ENCODE results near the gene OR1I1.

The OR1I1 gene

GRCh38 chr19:15109768-15110417 lies 27.9 kb downstream of the OR1I1 start:
- Histone ChIP-seq H3K9me3 (ENCODE audit: control insufficient read depth, insufficient read depth, low read length) (no peaks in the 10 kb centered on the region), H3K36me3 (ENCODE audit: control insufficient read depth, insufficient read depth, low read length) (peaks cover 50% of the 10 kb centered on the region), H3K27ac (ENCODE audit: low read depth, low read length) (no peak overlapping the region), H3K4me1 (ENCODE audit: control insufficient read depth, insufficient read depth, low read length) (peaks cover 13% of the 10 kb centered on the region; the same call in 1 of the 2 replicates), H3K4me3 (ENCODE audit: low read depth, low read length) (no peak overlapping the region), H3K9ac (ENCODE audit: low read depth, low read length) (no peak overlapping the region), H3K27me3 (ENCODE audit: control insufficient read depth, insufficient read depth, low read length) (no peaks in the 10 kb centered on the region)

- H3K36me3 ChIP-seq (ENCODE audit: control insufficient read depth, insufficient read depth, low read length) = peaks cover 55% of the 10 kb centered on the region
- no peak overlapping the region for H3K4me3 ChIP-seq (ENCODE audit: low read depth, low read length)
- H3K27ac ChIP-seq (ENCODE audit: low read depth, low read length) = no peak overlapping the region
- no peaks in the 10 kb centered on the region for H3K27me3 ChIP-seq (ENCODE audit: control insufficient read depth, insufficient read depth, low read length)
- peaks cover 13% of the 10 kb centered on the region; the same call in 1 of the 2 replicates for H3K4me1 ChIP-seq (ENCODE audit: control insufficient read depth, insufficient read depth, low read length)
- H3K9me3 ChIP-seq (ENCODE audit: control insufficient read depth, insufficient read depth, low read length) = no peaks in the 10 kb centered on the region
- no peak overlapping the region for H3K9ac ChIP-seq (ENCODE audit: low read depth, low read length)
Measured at GRCh38 chr19:15110418-15110815, 28.4 kb downstream of the OR1I1 start.

DNA sequence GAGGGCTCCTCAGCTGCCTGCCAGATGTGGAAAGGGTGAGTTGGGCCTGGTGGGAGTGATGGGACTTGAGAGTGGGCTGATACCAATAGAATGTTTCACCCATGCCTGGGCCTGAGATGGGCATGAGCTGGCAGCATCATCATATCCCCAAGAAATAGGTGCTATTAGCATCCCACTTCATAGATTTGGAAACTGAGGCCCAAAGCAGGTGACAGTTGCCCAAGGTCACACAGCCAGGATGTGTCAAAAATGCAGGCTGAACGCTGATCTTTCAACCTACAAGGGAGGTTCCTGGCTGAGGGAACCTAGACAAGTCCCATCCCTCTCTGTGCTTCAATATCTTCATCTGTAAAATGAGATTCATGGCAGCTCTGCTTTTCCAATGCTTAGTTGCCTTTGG lies 29.7 kb downstream of the OR1I1 start:
- peaks cover 68% of the 10 kb centered on the region for H3K36me3 ChIP-seq (ENCODE audit: control insufficient read depth, insufficient read depth, low read length)
- H3K27me3 ChIP-seq (ENCODE audit: control insufficient read depth, insufficient read depth, low read length) = no peaks in the 10 kb centered on the region
- H3K4me1 ChIP-seq (ENCODE audit: control insufficient read depth, insufficient read depth, low read length) = peaks cover 9% of the 10 kb centered on the region; the same call in 1 of the 2 replicates
- no peaks in the 10 kb centered on the region for H3K9me3 ChIP-seq (ENCODE audit: control insufficient read depth, insufficient read depth, low read length)
- H3K27ac ChIP-seq (ENCODE audit: low read depth, low read length) = no peak overlapping the region
- H3K4me3 ChIP-seq (ENCODE audit: low read depth, low read length) = no peak overlapping the region
- no peak overlapping the region for H3K9ac ChIP-seq (ENCODE audit: low read depth, low read length)

GRCh38 chr19:15112385-15112784 lies 30.4 kb downstream of the OR1I1 start:
- Histone ChIP-seq H3K27me3 (ENCODE audit: control insufficient read depth, insufficient read depth, low read length) (no peaks in the 10 kb centered on the region), H3K9ac (ENCODE audit: low read depth, low read length) (no peak overlapping the region), H3K4me3 (ENCODE audit: low read depth, low read length) (no peak overlapping the region), H3K27ac (ENCODE audit: low read depth, low read length) (no peak overlapping the region), H3K4me1 (ENCODE audit: control insufficient read depth, insufficient read depth, low read length) (peaks cover 9% of the 10 kb centered on the region; the same call in 1 of the 2 replicates), H3K36me3 (ENCODE audit: control insufficient read depth, insufficient read depth, low read length) (peaks cover 75% of the 10 kb centered on the region), H3K9me3 (ENCODE audit: control insufficient read depth, insufficient read depth, low read length) (no peaks in the 10 kb centered on the region)

GRCh38 chr19:15113245-15114152 lies 31.5 kb downstream of the OR1I1 start:
- Histone ChIP-seq H3K9ac (ENCODE audit: low read depth, low read length) (no peak overlapping the region), H3K27ac (ENCODE audit: low read depth, low read length) (no peak overlapping the region), H3K4me3 (ENCODE audit: low read depth, low read length) (no peak overlapping the region), H3K27me3 (ENCODE audit: control insufficient read depth, insufficient read depth, low read length) (no peaks in the 10 kb centered on the region), H3K4me1 (ENCODE audit: control insufficient read depth, insufficient read depth, low read length) (0 out of 2 replicates have a peak, but pooled peaks cover 4% of the 10 kb centered on the region), H3K36me3 (ENCODE audit: control insufficient read depth, insufficient read depth, low read length) (peaks cover 86% of the 10 kb centered on the region), H3K9me3 (ENCODE audit: control insufficient read depth, insufficient read depth, low read length) (no peaks in the 10 kb centered on the region)

DNA sequence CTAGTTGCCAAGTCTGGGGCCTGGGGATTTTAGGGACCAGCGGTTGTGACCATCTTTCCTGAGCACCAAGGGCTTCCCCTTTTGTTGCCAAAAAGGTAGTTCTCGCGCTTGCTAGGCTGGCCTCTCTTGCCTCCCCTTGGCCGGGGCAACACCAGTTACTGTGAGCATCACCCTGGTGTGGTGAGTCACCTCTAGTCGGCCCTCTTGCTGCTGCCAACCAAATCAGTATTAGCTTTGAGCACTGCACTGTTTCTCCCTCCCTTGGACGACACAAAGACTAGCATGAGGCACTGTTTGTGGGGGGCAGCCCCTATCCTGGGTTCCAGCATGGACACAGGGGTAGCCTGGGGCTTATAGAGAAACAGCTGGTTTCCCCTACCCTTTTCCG lies 32.1 kb downstream of the OR1I1 start:
- Histone ChIP-seq H3K9ac (ENCODE audit: low read depth, low read length) (no peak overlapping the region), H3K4me3 (ENCODE audit: low read depth, low read length) (no peak overlapping the region), H3K9me3 (ENCODE audit: control insufficient read depth, insufficient read depth, low read length) (no peaks in the 10 kb centered on the region), H3K27me3 (ENCODE audit: control insufficient read depth, insufficient read depth, low read length) (no peaks in the 10 kb centered on the region), H3K4me1 (ENCODE audit: control insufficient read depth, insufficient read depth, low read length) (no peaks in the 10 kb centered on the region), H3K27ac (ENCODE audit: low read depth, low read length) (no peak overlapping the region), H3K36me3 (ENCODE audit: control insufficient read depth, insufficient read depth, low read length) (peaks cover 92% of the 10 kb centered on the region)

DNA sequence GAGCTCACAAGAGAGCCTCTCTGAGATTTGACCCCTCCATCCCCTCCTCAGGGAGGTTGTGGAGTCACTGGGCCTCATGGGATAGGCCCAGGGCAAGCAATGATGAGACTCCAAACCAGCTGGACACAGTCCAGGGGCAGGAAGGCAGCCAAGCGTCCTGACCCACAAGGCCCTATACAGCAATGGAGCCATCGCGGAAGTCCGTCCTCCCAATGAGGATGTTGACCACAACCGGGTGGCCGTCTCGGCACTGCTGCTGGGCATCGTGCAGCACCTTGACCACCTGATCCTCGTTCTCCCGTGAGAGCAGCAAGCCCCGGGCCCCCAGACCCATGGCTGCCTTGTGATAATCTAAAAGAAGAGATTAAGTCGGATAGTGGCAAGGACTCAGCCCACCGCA lies 33.1 kb downstream of the OR1I1 start:
- Histone ChIP-seq H3K27me3 (ENCODE audit: control insufficient read depth, insufficient read depth, low read length) (no peaks in the 10 kb centered on the region), H3K4me3 (ENCODE audit: low read depth, low read length) (no peak overlapping the region), H3K9me3 (ENCODE audit: control insufficient read depth, insufficient read depth, low read length) (no peaks in the 10 kb centered on the region), H3K27ac (ENCODE audit: low read depth, low read length) (no peak overlapping the region), H3K9ac (ENCODE audit: low read depth, low read length) (no peak overlapping the region), H3K4me1 (ENCODE audit: control insufficient read depth, insufficient read depth, low read length) (no peaks in the 10 kb centered on the region), H3K36me3 (ENCODE audit: control insufficient read depth, insufficient read depth, low read length) (peaks cover 97% of the 10 kb centered on the region)

DNA sequence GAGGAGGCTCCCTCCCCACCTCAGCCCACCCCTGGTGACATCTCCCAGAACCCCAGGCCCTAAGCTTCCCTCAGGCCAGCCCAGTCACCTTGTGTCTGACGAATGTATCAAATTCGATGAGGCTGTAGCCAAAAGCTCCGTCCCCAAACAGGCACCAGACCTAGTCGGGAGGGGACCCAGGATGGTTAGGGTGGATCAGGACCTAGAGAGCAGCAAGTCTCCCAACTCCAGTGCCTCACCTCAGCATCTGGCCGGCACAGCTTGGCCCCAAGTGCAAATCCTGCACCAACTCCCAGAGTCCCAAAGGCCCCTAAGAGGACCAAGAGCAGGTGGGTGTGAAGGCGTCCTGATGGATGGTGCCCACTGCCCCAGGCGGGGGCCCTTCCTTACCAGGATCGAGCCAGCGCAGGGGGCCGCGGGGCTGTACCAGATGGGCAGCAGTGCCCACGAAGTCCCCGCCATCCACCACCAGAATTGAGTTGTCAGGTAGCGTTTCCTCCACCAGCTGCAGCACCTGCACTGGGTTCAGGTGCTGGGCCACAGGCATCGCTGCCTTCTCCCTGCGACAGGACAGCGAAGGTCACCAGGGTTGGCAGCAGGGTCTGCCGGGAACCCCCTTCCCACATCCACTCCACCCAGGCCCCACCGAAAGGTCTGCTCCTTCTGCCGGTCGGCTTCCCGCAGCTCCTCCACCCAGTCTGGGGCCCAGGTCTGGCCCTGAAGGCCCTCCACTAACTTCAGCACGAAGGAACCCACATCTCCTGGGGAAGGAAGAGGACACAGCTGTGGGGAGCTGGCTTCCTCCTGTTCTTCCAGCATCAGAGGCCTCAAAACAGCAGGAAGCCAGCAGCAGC lies 34.0 kb downstream of the OR1I1 start:
- H3K9me3 ChIP-seq (ENCODE audit: control insufficient read depth, insufficient read depth, low read length) = no peaks in the 10 kb centered on the region
- no peak overlapping the region for H3K27ac ChIP-seq (ENCODE audit: low read depth, low read length)
- H3K36me3 ChIP-seq (ENCODE audit: control insufficient read depth, insufficient read depth, low read length) = peaks cover 97% of the 10 kb centered on the region

GRCh38 chr19:15116856-15117255 lies 34.8 kb downstream of the OR1I1 start:
- Histone ChIP-seq H3K4me3 (ENCODE audit: low read depth, low read length) (no peak overlapping the region), H3K9me3 (ENCODE audit: control insufficient read depth, insufficient read depth, low read length) (no peaks in the 10 kb centered on the region), H3K9ac (ENCODE audit: low read depth, low read length) (no peak overlapping the region), H3K27ac (ENCODE audit: low read depth, low read length) (no peak overlapping the region), H3K36me3 (ENCODE audit: control insufficient read depth, insufficient read depth, low read length) (peaks cover 92% of the 10 kb centered on the region), H3K27me3 (ENCODE audit: control insufficient read depth, insufficient read depth, low read length) (no peaks in the 10 kb centered on the region), H3K4me1 (ENCODE audit: control insufficient read depth, insufficient read depth, low read length) (no peaks in the 10 kb centered on the region)

More for the DNA sequence above, 34.0 kb downstream of the OR1I1 start:
- no peaks in the 10 kb centered on the region for H3K4me1 ChIP-seq (ENCODE audit: control insufficient read depth, insufficient read depth, low read length)
- H3K9ac ChIP-seq (ENCODE audit: low read depth, low read length) = no peak overlapping the region
- no peak overlapping the region for H3K4me3 ChIP-seq (ENCODE audit: low read depth, low read length)
- H3K27me3 ChIP-seq (ENCODE audit: control insufficient read depth, insufficient read depth, low read length) = no peaks in the 10 kb centered on the region

DNA sequence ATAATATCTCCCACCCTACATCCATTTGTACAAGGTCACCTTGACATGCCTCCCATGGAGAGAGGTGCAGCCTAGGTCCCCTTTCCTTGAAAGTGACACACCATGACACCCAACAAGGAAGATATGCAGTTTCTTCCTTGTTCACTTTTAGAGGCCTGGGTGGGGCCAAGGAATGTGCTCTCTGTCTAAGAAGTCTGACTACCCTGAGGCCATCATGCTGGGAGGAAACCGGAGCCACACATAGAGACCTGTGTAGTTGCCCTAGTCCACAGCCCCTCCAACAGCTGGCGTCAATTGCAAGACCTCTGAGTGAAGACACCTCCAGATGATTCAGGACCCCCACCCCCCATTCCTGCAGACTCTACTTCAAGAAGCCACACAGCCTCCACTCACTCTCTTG lies 36.2 kb downstream of the OR1I1 start:
- no peak overlapping the region for H3K27ac ChIP-seq (ENCODE audit: low read depth, low read length)
- no peak overlapping the region for H3K9ac ChIP-seq (ENCODE audit: low read depth, low read length)
- H3K4me3 ChIP-seq (ENCODE audit: low read depth, low read length) = no peak overlapping the region
- peaks cover 90% of the 10 kb centered on the region for H3K36me3 ChIP-seq (ENCODE audit: control insufficient read depth, insufficient read depth, low read length)
- H3K4me1 ChIP-seq (ENCODE audit: control insufficient read depth, insufficient read depth, low read length) = no peaks in the 10 kb centered on the region
- no peaks in the 10 kb centered on the region for H3K9me3 ChIP-seq (ENCODE audit: control insufficient read depth, insufficient read depth, low read length)
- no peaks in the 10 kb centered on the region for H3K27me3 ChIP-seq (ENCODE audit: control insufficient read depth, insufficient read depth, low read length)

All from HUES48 (cell line).